Endothelial cell of umbilical vein (primary cell): Measurements from ENCODE around the gene DNAJB11. TPM values are rescaled to one million over a fixed set of nuclear protein-coding genes. Genes with fewer than 3 reads are reported as not detected.

Experiments
- BruUV-seq: library from RNA; stranded (reverse); fragments of 400-500 nt; replicated peaks from 2 replicates; lab custom pipeline; 2021; lab: Mats Ljungman, UMichigan
- CTCF ChIA-PET: fragments of 300-600, 350-600 bp; sonication (Branson Sonifier 250); formaldehyde crosslinking; loops from one replicate; lab custom pipeline; 2021; ENCODE audit warnings: antibody characterized with exemption, inconsistent platforms; lab: Charles Lee
- POLR2A ChIA-PET: fragments of 300-600, 350-600 bp; sonication (Branson Sonifier 250); formaldehyde crosslinking; loops from one replicate; lab custom pipeline; 2021; ENCODE audit warnings: antibody characterized with exemption, inconsistent platforms; lab: Charles Lee
- DNase-seq: peaks from one replicate; pipeline ENCODE4 v3.0.0-alpha.2; 2011; ENCODE audit warnings: low read depth, low spot score
- FAIRE-seq: peaks from 2 replicates; lab custom pipeline; 2011; peaks lifted over from hg19 to GRCh38; lab: Jason Lieb, UNC
- H2AFZ ChIP-seq: 2 replicates; pipeline ENCODE4 v1.6.0; 2012; ENCODE audit warnings: low read depth, low read length, control low read depth, inconsistent platforms
- H3K27ac ChIP-seq: 2 replicates; pipeline ENCODE4 v1.5.1; 2011; ENCODE audit warnings: low read depth, mild to moderate bottlenecking, control low read depth, low read length, moderate library complexity; ENCODE audit not compliant: insufficient read depth
- H3K27me3 ChIP-seq, 2 experiments: 2 replicates each; pipeline versions ENCODE4 v1.6.0 to v1.6.1; 2011; ENCODE audit warnings: low read length in 2 of 2, mixed read lengths in 1 of 2; ENCODE audit not compliant: control insufficient read depth in 2 of 2, insufficient read depth in 2 of 2
- H3K36me3 ChIP-seq, 2 experiments: 2 replicates in 1 of 2; 3 replicates in 1 of 2; pipeline ENCODE4 v1.5.1; 2011; ENCODE audit warnings: low read length in 2 of 2, mild to moderate bottlenecking in 1 of 2, moderate library complexity in 1 of 2; ENCODE audit not compliant: control insufficient read depth in 2 of 2, insufficient read depth in 2 of 2; ENCODE audit errors: extremely low read depth in 1 of 2
- H3K4me1 ChIP-seq: 3 replicates; pipeline ENCODE4 v1.5.1; 2011; ENCODE audit warnings: mild to moderate bottlenecking, low read length; ENCODE audit not compliant: control insufficient read depth, insufficient read depth; ENCODE audit errors: extremely low read depth
- H3K4me2 ChIP-seq: 2 replicates; pipeline ENCODE4 v1.6.1; 2011; ENCODE audit warnings: low read length, control low read depth, mixed read lengths; ENCODE audit not compliant: insufficient read depth
- H3K4me3 ChIP-seq, 3 experiments: fragments of 200-600 bp in 1 of 3; sonication (generic), shearing (Covaris generic) in 1 of 3; replicated peaks in 1 of 3; 2 replicates each; pipeline ENCODE4 v1.5.1; 2011 to 2016; ENCODE audit warnings: control low read depth in 3 of 3, low read length in 3 of 3, mild to moderate bottlenecking in 2 of 3, inconsistent platforms in 1 of 3, low read depth in 1 of 3, moderate library complexity in 1 of 3; ENCODE audit not compliant: insufficient read depth in 1 of 3
- H3K79me2 ChIP-seq: 2 replicates; pipeline ENCODE4 v1.6.0; 2012; ENCODE audit warnings: low read length, inconsistent platforms; ENCODE audit not compliant: control insufficient read depth, insufficient read depth
- H3K9ac ChIP-seq: replicated peaks from 2 replicates; pipeline ENCODE3; 2011; ENCODE audit warnings: low read length, control low read depth; ENCODE audit not compliant: insufficient read depth; ENCODE audit errors: extremely low read depth
- H3K9me1 ChIP-seq: replicated peaks from 3 replicates; pipeline ENCODE4 v1.6.0; 2011; ENCODE audit warnings: mild to moderate bottlenecking, low read length; ENCODE audit not compliant: control insufficient read depth, insufficient read depth; ENCODE audit errors: extremely low read depth
- H3K9me3 ChIP-seq: replicated peaks from 2 replicates; pipeline ENCODE4 v1.5.1; 2012; ENCODE audit warnings: low read length, inconsistent platforms; ENCODE audit not compliant: control insufficient read depth, insufficient read depth
- H4K20me1 ChIP-seq: replicated peaks from 2 replicates; pipeline ENCODE3; 2011; ENCODE audit warnings: mild to moderate bottlenecking, low read length; ENCODE audit not compliant: control insufficient read depth, insufficient read depth; ENCODE audit errors: extremely low read depth
- CTCF ChIP-seq, 2 donors: IDR thresholded peaks; 1 replicate in 1 of 2; 2 replicates in 1 of 2; pipeline ENCODE4 v1.5.1; 2011; ENCODE audit warnings: low read length in 2 of 2, mild to moderate bottlenecking in 2 of 2, moderate library complexity in 2 of 2, control low read depth in 1 of 2, inconsistent platforms in 1 of 2, low read depth in 1 of 2; ENCODE audit not compliant: insufficient read depth in 1 of 2; ENCODE audit errors: extremely low read depth in 1 of 2
- EZH2 ChIP-seq: IDR thresholded peaks from 2 replicates; pipeline ENCODE4 v1.6.1; 2012; ENCODE audit warnings: borderline replicate concordance, low read depth, mild to moderate bottlenecking, moderate library complexity, low read length, inconsistent platforms; ENCODE audit not compliant: severe bottlenecking
- FOS ChIP-seq: IDR thresholded peaks from 2 replicates; pipeline ENCODE4 v1.6.1; 2011; ENCODE audit warnings: mild to moderate bottlenecking, low read length, moderate library complexity, borderline replicate concordance; ENCODE audit not compliant: insufficient read depth
- GATA2 ChIP-seq: IDR thresholded peaks from 2 replicates; pipeline ENCODE4 v1.7.0; 2011; ENCODE audit warnings: low read depth, mild to moderate bottlenecking, moderate library complexity, mixed read lengths, low read length; ENCODE audit not compliant: insufficient read length, insufficient read depth
- POLR2A ChIP-seq: IDR thresholded peaks from 2 replicates; pipeline ENCODE4 v1.6.1; 2012; ENCODE audit warnings: low read depth, mild to moderate bottlenecking, control low read depth, low read length
- dilution Hi-C: fragments of 300-500 bp; cut with MboI; formaldehyde crosslinking; loops from one replicate; pipeline ENCODE4 v1.15.0; 2019; ENCODE audit warnings: low sequenced_read_pairs; ENCODE audit not compliant: extremely low pct_ligation_motif_present
- intact Hi-C: fragments of 100-400 bp; cut with micrococcal nuclease; formaldehyde crosslinking; loops from one replicate; pipeline ENCODE4 v1.10.0; 2022
- polyA plus RNA-seq, 4 experiments: library from polyadenylated mRNA; depleted of rRNA in 3 of 4; stranded (reverse) in 3 of 4; unstranded in 1 of 4; fragments of >200 nt; gene quantifications; 2 replicates each; pipeline versions ENCODE4 v1.2.1 to v1.2.3, GENCODE V29; 2011 to 2012; ENCODE audit warnings: missing spikeins in 1 of 4
- total RNA-seq: library from RNA; stranded (reverse); gene quantifications from 2 replicates; pipeline ENCODE4 v1.2.3, GENCODE V29; 2021

DNAJB11 gene
- total and polyA plus RNA-seq, 2 donors (not counting 3 experiments of a cell fraction or from before 2014, with no cell fraction given), result 39.5 to 87.6 TPM

DNA sequence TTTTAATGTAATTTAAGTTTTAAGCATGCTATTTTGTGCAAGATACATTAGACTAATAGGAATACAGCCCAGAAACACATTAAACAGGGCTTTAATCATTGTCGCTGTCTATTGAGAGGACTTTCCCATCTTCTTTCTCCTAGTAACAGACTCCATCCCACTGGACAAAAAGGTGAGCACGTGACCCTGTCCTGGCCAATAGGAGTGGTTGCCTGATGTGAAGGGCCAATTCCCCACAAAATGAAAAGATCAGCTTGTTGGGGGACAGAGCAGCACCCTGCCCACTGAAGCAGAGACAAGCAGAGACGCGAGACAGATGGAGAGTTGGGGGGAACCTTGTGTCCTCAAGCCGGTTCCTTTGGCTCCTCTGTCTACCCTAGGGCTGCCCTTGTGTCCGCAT is 47.5 kb upstream of the DNAJB11 start:
- dilution Hi-C loops (no loop called here), intact Hi-C loops (no loop called here)

More for the DNA sequence above, 47.5 kb upstream of the DNAJB11 start:
- Histone ChIP-seq H3K79me2 (no peaks in the 10 kb centered on the region), H4K20me1 (no peaks in the 10 kb centered on the region), H2AFZ (no peak overlapping the region), H3K9me3 (no peaks in the 10 kb centered on the region), H3K9ac (no peak overlapping the region), H3K4me3 (no peak overlapping the region), H3K27ac (no peak overlapping the region), H3K9me1 (no peaks in the 10 kb centered on the region), H3K4me1 (no peaks in the 10 kb centered on the region), H3K4me2 (no peak overlapping the region), H3K27me3 (no peaks in the 10 kb centered on the region), H3K36me3 (no peaks in the 10 kb centered on the region)
- DNase-seq, result no peak
- CTCF ChIA-PET, result no interaction called here
- POLR2A ChIA-PET, result no interaction called here
- TF ChIP-seq FOS (no peak), CTCF (IDR thresholded peaks at IDR 0.05; ENCODE audit: extremely low read depth in 1 of 2, insufficient read depth in 1 of 2, low read depth in 1 of 2, low read length in 2 of 2) (no peak), GATA2 (no peak), EZH2 (no peak), POLR2A (no peak)
- FAIRE-seq, result no peak
- BruUV-seq, result no TSS peak
